Measurements from ENCODE around the gene ICE1. TPM values are rescaled to one million over a fixed set of nuclear protein-coding genes. Genes with fewer than 3 reads are reported as not detected.
"Not testable (repeated sequence)": the region's sequence is repeated elsewhere in the genome, so short reads cannot be mapped to it uniquely, and the experiment has no call there.

ICE1 gene
- polyA plus RNA-seq, 2 of the 4 experiments (the other 2 are of a cell fraction), result 16.3 to 33.1 TPM

GRCh38 chr5:5473226-5473625 lies 50.7 kb downstream of the ICE1 start:
- ATAC-seq (no peak), DNase-seq (ENCODE audit: low read depth in 1 of 2, low spot score in 1 of 2) (no peak), FAIRE-seq (no peak)
- no peak overlapping the region for H3K4me3 ChIP-seq
- H3K4me2 ChIP-seq, result no peak overlapping the region
- WGBS (ENCODE audit: missing lambda C conversion rate), result 91% methylated on average over 2 of the region's 2 CpGs
- ChIA-PET CTCF (no interaction called here), POLR2A (no interaction called here)
- no peaks in the 10 kb centered on the region for H3K9me3 ChIP-seq
- no peak for TF ChIP-seq ATOH8 (CRISPR knock-in tag; IDR thresholded peaks at IDR 0.05; ENCODE audit: low read depth)
- TF ChIP-seq MAFK (IDR thresholded peaks at IDR 0.05; ENCODE audit: partially characterized antibody), result peak; percentile 63
- TF ChIP-seq SMC3 (IDR thresholded peaks at IDR 0.05), result no peak
- no peak overlapping the region for H3K27ac ChIP-seq
- 0 out of 3 replicates have a peak, but pooled peaks cover 4% of the 10 kb centered on the region for H3K4me1 ChIP-seq

- Histone ChIP-seq H3K4me2 (no peak overlapping the region), H3K27ac (no peak overlapping the region), H3K4me3 (no peak overlapping the region), H3K4me1 (0 out of 3 replicates have a peak, but pooled peaks cover 4% of the 10 kb centered on the region), H3K9me3 (no peaks in the 10 kb centered on the region)
- FAIRE-seq, result no peak
- POLR2A ChIA-PET, result no interaction called here
- CTCF ChIA-PET, result interaction anchor here (0.9 kb wide), 1 partner anchor 11 kb away, joined by 3 read pairs; no protein-coding TSS in a partner anchor
- 97% methylated on average over 5 of the region's 5 CpGs for WGBS (ENCODE audit: missing lambda C conversion rate)
- ATAC-seq, result no peak
- TF ChIP-seq FOXS1 (CRISPR knock-in tag; IDR thresholded peaks at IDR 0.05) (no peak), JUN (IDR thresholded peaks at IDR 0.05) (no peak), KDM1A (IDR thresholded peaks at IDR 0.05; ENCODE audit: low read depth) (no peak), BCL3 (IDR thresholded peaks at IDR 0.05) (no peak), MYC (IDR thresholded peaks at IDR 0.05; ENCODE audit: borderline replicate concordance, low read length) (no peak), RARB (CRISPR knock-in tag; IDR thresholded peaks at IDR 0.05) (no peak), PHF8 (IDR thresholded peaks at IDR 0.05; ENCODE audit: borderline replicate concordance, low read depth) (no peak), NR3C1 (IDR thresholded peaks at IDR 0.05) (no peak), TP53 (CRISPR knock-in tag; IDR thresholded peaks at IDR 0.05) (no peak), FOSL2 (IDR thresholded peaks at IDR 0.05) (no peak), FOSL2 (CRISPR knock-in tag; IDR thresholded peaks at IDR 0.05) (no peak), RFX5 (IDR thresholded peaks at IDR 0.05) (no peak), HES2 (IDR thresholded peaks at IDR 0.05) (no peak), ELK1 (IDR thresholded peaks at IDR 0.05; ENCODE audit: low read depth, low read length) (no peak), HEYL (CRISPR knock-in tag; IDR thresholded peaks at IDR 0.05) (no peak), RCOR1 (IDR thresholded peaks at IDR 0.05; ENCODE audit: low read depth, low read length) (no peak)
- DNase-seq (ENCODE audit: low read depth in 1 of 2, low spot score in 1 of 2), result no peak
Measured at GRCh38 chr5:5474961-5475360, 52.5 kb downstream of the ICE1 start.

GRCh38 chr5:5475975-5476374 lies 53.5 kb downstream of the ICE1 start:
- no peak for DNase-seq (ENCODE audit: low read depth in 1 of 2, low spot score in 1 of 2)
- CTCF ChIA-PET, result interaction anchor here (0.9 kb wide), 1 partner anchor 12 kb away, joined by 3 read pairs; no protein-coding TSS in a partner anchor
- 93% methylated on average over 2 of the region's 2 CpGs for WGBS (ENCODE audit: missing lambda C conversion rate)
- POLR2A ChIA-PET, result no interaction called here
- H3K9me3 ChIP-seq, result no peaks in the 10 kb centered on the region
- no peak for ATAC-seq
- no peak overlapping the region for H3K27ac ChIP-seq
- no peak overlapping the region for H3K4me2 ChIP-seq
- no peak for FAIRE-seq
- H3K4me1 ChIP-seq, result 0 out of 3 replicates have a peak, but pooled peaks cover 4% of the 10 kb centered on the region
- no peak overlapping the region for H3K4me3 ChIP-seq
- TF ChIP-seq HOXB5 (CRISPR knock-in tag; IDR thresholded peaks at IDR 0.05) (no peak), PHF8 (IDR thresholded peaks at IDR 0.05; ENCODE audit: borderline replicate concordance, low read depth) (no peak), HDAC2 (IDR thresholded peaks at IDR 0.05) (no peak), NR3C1 (IDR thresholded peaks at IDR 0.05) (no peak), POLR2A (IDR thresholded peaks at IDR 0.05; ENCODE audit: low read length) (no peak), REST (IDR thresholded peaks at IDR 0.05) (no peak), MAFK (IDR thresholded peaks at IDR 0.05; ENCODE audit: partially characterized antibody) (peak; percentile 83)

GRCh38 chr5:5479578-5479977 lies 57.1 kb downstream of the ICE1 start:
- H3K27ac ChIP-seq; H3K4me1 ChIP-seq; ATAC-seq; FAIRE-seq; DNase-seq (ENCODE audit: low read depth in 1 of 2, low spot score in 1 of 2); H3K4me3 ChIP-seq; H3K9me3 ChIP-seq; H3K4me2 ChIP-seq; CTCF ChIA-PET; POLR2A ChIA-PET: not testable (repeated sequence)
- WGBS (ENCODE audit: missing lambda C conversion rate), result 86% methylated on average over 1 of the region's 1 CpG

All from A549 (cell line).